PC-3 (cell line): ENCODE results near the gene PITPNB.

Experiments used
- CTCF ChIP-seq: fragments of 300-600 bp; sonication (generic); conservative IDR thresholded peaks from 2 replicates; pipeline ENCODE4 v1.5.1; 2017; ENCODE audit warnings: antibody characterized with exemption, low read depth, mild to moderate bottlenecking, low read length
- EZH2 ChIP-seq: fragments of 300-600 bp; sonication (generic); IDR thresholded peaks from one replicate; pipeline ENCODE4 v1.6.1; 2017; ENCODE audit warnings: antibody characterized with exemption, mild to moderate bottlenecking, low read length; ENCODE audit not compliant: unreplicated experiment
- EZH2phosphoT487 ChIP-seq: fragments of 300-600 bp; sonication (generic); IDR thresholded peaks from 2 replicates; pipeline ENCODE4 v1.6.1; 2018; ENCODE audit warnings: mild to moderate bottlenecking, antibody characterized with exemption, low read length, borderline replicate concordance

GRCh38 chr22:27823221-27823620, 95.8 kb downstream of the PITPNB start:
- TF ChIP-seq CTCF (no peak), EZH2phosphoT487 (no peak), EZH2 (no peak)
